HUES48 (cell line): ENCODE results near the gene BMP8B.

ENCODE experiments used
- H3K27ac ChIP-seq: one replicate; pipeline ENCODE4 v1.7.0; 2013; ENCODE audit warnings: low read depth, low read length, inconsistent platforms
- H3K27me3 ChIP-seq: 2 replicates; pipeline ENCODE4 v1.6.1; 2013; ENCODE audit warnings: mild to moderate bottlenecking, low read length; ENCODE audit not compliant: control insufficient read depth, insufficient read depth
- H3K36me3 ChIP-seq: 2 replicates; pipeline ENCODE4 v1.6.1; 2013; ENCODE audit warnings: low read length; ENCODE audit not compliant: control insufficient read depth, insufficient read depth
- H3K4me1 ChIP-seq: 2 replicates; pipeline ENCODE4 v1.6.1; 2013; ENCODE audit warnings: mild to moderate bottlenecking, low read length; ENCODE audit not compliant: control insufficient read depth, insufficient read depth
- H3K4me3 ChIP-seq: 2 replicates; pipeline ENCODE4 v1.5.1; 2013; ENCODE audit warnings: mild to moderate bottlenecking, low read depth, low read length
- H3K9ac ChIP-seq: 2 replicates; pipeline ENCODE4 v1.6.1; 2013; ENCODE audit warnings: mild to moderate bottlenecking, low read depth, low read length, moderate library complexity
- H3K9me3 ChIP-seq: 2 replicates; pipeline ENCODE4 v1.6.1; 2013; ENCODE audit warnings: low read length; ENCODE audit not compliant: control insufficient read depth, insufficient read depth

The BMP8B gene

GRCh38 chr1:39754906-39755504 lies 33.7 kb downstream of the BMP8B start:
- Histone ChIP-seq H3K4me1 (no peaks in the 10 kb centered on the region), H3K4me3 (no peak overlapping the region), H3K27ac (no peak overlapping the region), H3K9me3 (no peaks in the 10 kb centered on the region), H3K27me3 (no peaks in the 10 kb centered on the region), H3K9ac (no peak overlapping the region), H3K36me3 (peaks cover 64% of the 10 kb centered on the region)

DNA sequence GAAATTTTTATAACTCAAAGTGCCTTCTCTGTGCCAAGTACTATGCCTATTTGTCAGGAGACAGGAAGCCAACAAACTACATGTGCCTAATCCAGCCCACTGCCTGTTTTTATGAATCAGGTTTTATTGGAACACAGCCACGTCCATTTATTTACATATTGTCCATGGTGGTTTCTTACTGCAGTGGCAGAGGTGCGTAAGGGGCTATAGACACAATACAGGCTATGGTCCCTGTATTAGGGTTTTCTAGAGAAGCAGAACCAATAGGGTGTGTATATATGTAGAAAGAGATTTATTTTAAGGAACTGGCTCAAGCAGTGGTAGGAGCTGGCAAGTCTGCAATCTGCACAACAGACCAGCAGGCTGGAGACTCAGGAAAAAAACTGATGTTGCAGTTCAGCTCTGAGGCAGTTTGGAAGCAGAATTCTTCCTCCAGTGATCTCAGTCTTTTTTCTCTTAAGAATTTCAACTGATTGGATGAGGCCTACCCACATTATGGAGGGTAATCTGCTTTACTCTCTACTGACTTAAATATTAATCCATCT lies 34.6 kb downstream of the BMP8B start:
- Histone ChIP-seq H3K27ac (no peak overlapping the region), H3K9ac (no peak overlapping the region)

DNA sequence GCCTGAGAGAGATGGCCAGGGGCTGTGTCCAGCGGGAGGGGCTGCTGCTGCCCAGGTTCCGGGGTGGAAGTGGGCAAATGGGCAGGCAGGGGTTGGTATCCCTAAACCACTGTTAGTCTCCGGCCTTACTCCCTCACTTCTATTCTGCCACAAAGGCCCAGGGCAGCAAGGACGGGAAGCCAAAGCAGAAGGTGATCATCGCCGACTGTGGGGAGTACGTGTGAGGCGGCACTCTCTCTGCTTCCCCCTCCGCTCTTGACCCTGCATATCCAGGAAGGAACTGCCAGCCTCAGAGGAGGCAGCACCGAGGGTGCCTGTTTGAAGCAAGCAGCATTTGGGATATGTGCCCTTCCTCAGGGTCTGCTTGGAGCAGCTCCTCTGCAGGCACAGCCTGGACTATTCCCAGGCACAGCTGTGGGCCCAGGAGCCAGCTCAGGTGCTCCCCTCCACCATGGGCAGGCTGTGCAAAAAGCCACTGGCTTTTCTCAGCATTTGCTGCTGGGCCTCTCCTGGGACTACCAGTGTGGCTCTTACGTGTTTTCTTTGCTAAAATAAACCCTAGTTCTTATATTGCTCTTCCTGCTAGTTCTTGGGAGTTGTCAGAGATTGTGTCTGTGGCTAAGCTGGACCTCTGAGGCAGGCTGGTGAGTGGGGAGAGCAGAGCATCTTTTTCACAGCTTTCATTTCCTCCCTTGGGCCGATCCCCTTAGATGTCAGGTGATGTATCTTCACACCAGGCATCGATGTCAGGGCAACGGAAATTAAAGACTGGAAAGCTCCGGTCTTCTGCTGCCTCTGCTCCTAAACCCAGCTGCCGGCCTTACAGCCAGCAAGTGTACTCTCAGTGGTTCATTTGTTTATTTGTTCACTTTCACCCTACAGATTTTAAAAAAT lies 35.3 kb downstream of the BMP8B start:
- Histone ChIP-seq H3K27me3 (no peaks in the 10 kb centered on the region), H3K4me1 (no peaks in the 10 kb centered on the region), H3K36me3 (peaks cover 79% of the 10 kb centered on the region), H3K27ac (no peak overlapping the region), H3K9me3 (no peaks in the 10 kb centered on the region), H3K9ac (no peak overlapping the region), H3K4me3 (no peak overlapping the region)

More for the DNA sequence above, 34.6 kb downstream of the BMP8B start:
- Histone ChIP-seq H3K36me3 (peaks cover 72% of the 10 kb centered on the region), H3K4me1 (no peaks in the 10 kb centered on the region), H3K4me3 (no peak overlapping the region), H3K9me3 (no peaks in the 10 kb centered on the region), H3K27me3 (no peaks in the 10 kb centered on the region)

DNA sequence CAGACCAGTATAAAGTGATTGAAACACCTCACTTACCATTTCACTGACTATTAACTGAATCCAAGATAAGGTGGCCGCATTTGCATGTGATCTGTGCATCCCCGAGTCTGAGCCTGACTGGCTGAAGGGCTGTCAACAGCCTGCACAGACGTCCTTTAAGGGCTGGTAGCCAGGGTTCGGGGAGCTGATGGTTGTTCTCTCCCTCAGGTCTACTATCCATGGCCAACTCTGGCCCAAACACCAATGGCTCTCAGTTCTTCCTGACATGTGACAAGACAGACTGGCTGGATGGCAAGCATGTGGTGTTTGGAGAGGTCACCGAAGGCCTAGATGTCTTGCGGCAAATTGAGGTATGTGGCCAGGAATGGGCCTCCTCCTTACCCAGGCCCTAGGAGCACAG lies 36.0 kb downstream of the BMP8B start:
- Histone ChIP-seq H3K27me3 (no peaks in the 10 kb centered on the region), H3K9ac (no peak overlapping the region), H3K36me3 (peaks cover 82% of the 10 kb centered on the region), H3K27ac (no peak overlapping the region), H3K9me3 (no peaks in the 10 kb centered on the region), H3K4me1 (no peaks in the 10 kb centered on the region), H3K4me3 (no peak overlapping the region)

- Histone ChIP-seq H3K4me3 (no peak overlapping the region), H3K36me3 (peaks cover 90% of the 10 kb centered on the region)
Observed at GRCh38 chr1:39751595-39751994, 37.1 kb downstream of the BMP8B start.

DNA sequence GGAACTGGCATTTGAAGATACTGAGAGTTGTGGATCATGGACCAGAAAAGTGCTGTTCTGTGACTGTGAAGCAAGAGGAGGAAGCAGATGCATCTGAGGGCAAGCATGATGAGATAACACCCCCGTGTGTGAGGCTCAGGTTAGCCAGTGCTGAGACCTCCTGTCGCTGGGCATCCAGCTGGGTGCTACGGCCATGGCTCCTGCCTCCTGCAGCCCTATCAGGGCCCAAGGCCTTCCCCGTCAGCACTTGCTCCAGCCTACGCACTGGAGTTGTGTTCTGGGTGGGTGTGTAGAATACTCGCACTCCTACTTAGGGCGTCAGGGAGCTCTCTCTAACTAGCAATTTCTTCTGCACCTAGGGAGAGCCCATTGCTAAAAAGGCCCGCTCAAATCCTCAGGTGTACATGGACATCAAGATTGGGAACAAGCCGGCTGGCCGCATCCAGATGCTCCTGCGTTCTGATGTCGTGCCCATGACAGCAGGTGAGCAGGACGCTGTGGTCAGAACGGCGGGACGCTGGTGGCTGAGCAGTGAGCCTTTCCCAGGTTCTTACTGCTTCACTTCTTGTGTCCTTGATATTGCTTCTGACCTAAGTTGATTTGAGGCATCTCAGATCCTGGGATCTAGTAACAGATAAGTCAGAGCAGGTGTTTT lies 43.5 kb downstream of the BMP8B start:
- Histone ChIP-seq H3K4me1 (no peaks in the 10 kb centered on the region), H3K36me3 (peaks cover 92% of the 10 kb centered on the region), H3K4me3 (no peak overlapping the region), H3K27ac (no peak overlapping the region), H3K9me3 (no peaks in the 10 kb centered on the region), H3K27me3 (no peaks in the 10 kb centered on the region), H3K9ac (no peak overlapping the region)

More at GRCh38 chr1:39751595-39751994, 37.1 kb downstream of the BMP8B start:
- Histone ChIP-seq H3K9me3 (no peaks in the 10 kb centered on the region), H3K27ac (no peak overlapping the region), H3K9ac (no peak overlapping the region), H3K4me1 (no peaks in the 10 kb centered on the region), H3K27me3 (no peaks in the 10 kb centered on the region)

- no peaks in the 10 kb centered on the region for H3K4me1 ChIP-seq
- peaks cover 38% of the 10 kb centered on the region for H3K36me3 ChIP-seq
- H3K27me3 ChIP-seq = peaks cover 44% of the 10 kb centered on the region
- peak within 1 kb of the TSS; percentile 46 for H3K27ac ChIP-seq
- peak within 1 kb of the TSS; percentile 90 for H3K9ac ChIP-seq
- no peaks in the 10 kb centered on the region for H3K9me3 ChIP-seq
- H3K4me3 ChIP-seq = peak within 1 kb of the TSS; percentile 100
Observed at GRCh38 chr1:39738622-39739366, 49.9 kb downstream of the BMP8B start, which contains the start of gene PPIE. Gene PPIE, plus strand, starts transcription at chr1:39738882. Its CDS starts 19 bp downstream, at chr1:39738901.

GRCh38 chr1:39737546-39738169 lies 51.0 kb downstream of the BMP8B start:
- no peak overlapping the region for H3K4me3 ChIP-seq
- no peak overlapping the region for H3K9ac ChIP-seq
- no peaks in the 10 kb centered on the region for H3K9me3 ChIP-seq
- H3K27me3 ChIP-seq = peaks cover 56% of the 10 kb centered on the region
- peaks cover 27% of the 10 kb centered on the region for H3K36me3 ChIP-seq
- no peaks in the 10 kb centered on the region for H3K4me1 ChIP-seq
- H3K27ac ChIP-seq = no peak overlapping the region

- H3K9ac ChIP-seq = no peak overlapping the region
- H3K27ac ChIP-seq = no peak overlapping the region
- no peaks in the 10 kb centered on the region for H3K4me1 ChIP-seq
- no peaks in the 10 kb centered on the region for H3K9me3 ChIP-seq
- no peak overlapping the region for H3K4me3 ChIP-seq
- H3K27me3 ChIP-seq = peaks cover 74% of the 10 kb centered on the region
- peaks cover 7% of the 10 kb centered on the region; the same call in 1 of the 2 replicates for H3K36me3 ChIP-seq
Observed at GRCh38 chr1:39735731-39736130, 52.9 kb downstream of the BMP8B start.

GRCh38 chr1:39733161-39733560 lies 55.5 kb downstream of the BMP8B start:
- H3K4me1 ChIP-seq = no peaks in the 10 kb centered on the region
- no peaks in the 10 kb centered on the region for H3K36me3 ChIP-seq
- H3K9me3 ChIP-seq = no peaks in the 10 kb centered on the region
- no peak overlapping the region for H3K9ac ChIP-seq
- no peak overlapping the region for H3K4me3 ChIP-seq
- H3K27me3 ChIP-seq = peaks cover 96% of the 10 kb centered on the region
- no peak overlapping the region for H3K27ac ChIP-seq
